ENCODE data around the gene FOXP3.

The FOXP3 gene

DNA sequence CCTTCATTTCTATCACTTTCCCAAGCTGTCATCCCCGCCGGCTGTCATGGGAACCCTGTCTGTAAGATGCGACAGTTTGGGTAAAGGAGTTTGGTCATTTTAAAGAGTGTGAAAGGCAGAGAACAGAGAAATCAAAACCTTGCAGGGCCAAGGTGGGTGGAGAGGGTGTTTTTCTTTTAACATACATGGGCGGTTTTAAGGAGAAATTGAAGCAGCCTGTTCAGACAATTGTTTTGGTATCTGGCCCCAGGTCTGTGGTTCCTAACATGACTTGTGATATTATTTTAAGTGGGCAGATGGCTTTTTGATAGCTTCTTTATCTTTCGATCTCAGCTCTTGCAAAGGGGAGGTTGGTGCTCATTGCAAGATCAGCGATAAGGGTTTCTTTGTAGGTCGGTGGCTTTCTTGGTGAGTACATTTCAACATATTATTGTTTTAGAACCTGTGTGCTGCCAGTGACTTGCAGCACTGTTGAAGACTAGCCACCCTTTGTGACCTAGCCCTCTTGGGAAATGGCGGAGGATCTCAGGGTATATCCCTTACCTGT lies 8.7 kb upstream of the FOXP3 start:
- DNase-seq: peak; percentile 5

DNA sequence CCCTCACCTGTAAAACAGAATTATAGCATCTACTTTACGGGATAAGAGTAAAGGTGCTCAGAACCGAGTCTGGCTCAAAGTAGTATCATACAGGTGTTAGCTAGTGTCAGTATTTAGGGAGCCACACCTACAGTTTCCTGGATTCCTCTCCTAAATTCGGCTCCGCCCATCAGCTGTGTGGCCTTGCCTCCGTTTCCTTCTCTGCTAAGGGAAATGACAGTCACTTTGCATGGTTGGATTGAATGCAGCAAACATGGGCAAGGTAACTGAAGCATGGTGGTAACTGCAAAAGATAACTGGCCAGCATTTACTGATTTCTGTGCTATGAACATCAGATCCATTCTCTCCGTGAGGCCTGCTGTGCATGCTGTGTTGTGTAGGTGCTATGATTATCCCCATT lies 7.9 kb upstream of the FOXP3 start:
- DNase-seq: peak; percentile 9

- DNase-seq: no peak
Observed at GRCh38 chrX:49271341-49271740, 6.8 kb upstream of the FOXP3 start.

GRCh38 chrX:49270249-49270921 lies 5.9 kb upstream of the FOXP3 start:
- DNase-seq: no peak

- no peak for DNase-seq
Observed at GRCh38 chrX:49269767-49270248, 5.3 kb upstream of the FOXP3 start, which contains the start of gene PPP1R3F. PPP1R3F (plus strand) TSS chrX:49269793; CDS start chrX:49269870, 77 bp downstream.

DNA sequence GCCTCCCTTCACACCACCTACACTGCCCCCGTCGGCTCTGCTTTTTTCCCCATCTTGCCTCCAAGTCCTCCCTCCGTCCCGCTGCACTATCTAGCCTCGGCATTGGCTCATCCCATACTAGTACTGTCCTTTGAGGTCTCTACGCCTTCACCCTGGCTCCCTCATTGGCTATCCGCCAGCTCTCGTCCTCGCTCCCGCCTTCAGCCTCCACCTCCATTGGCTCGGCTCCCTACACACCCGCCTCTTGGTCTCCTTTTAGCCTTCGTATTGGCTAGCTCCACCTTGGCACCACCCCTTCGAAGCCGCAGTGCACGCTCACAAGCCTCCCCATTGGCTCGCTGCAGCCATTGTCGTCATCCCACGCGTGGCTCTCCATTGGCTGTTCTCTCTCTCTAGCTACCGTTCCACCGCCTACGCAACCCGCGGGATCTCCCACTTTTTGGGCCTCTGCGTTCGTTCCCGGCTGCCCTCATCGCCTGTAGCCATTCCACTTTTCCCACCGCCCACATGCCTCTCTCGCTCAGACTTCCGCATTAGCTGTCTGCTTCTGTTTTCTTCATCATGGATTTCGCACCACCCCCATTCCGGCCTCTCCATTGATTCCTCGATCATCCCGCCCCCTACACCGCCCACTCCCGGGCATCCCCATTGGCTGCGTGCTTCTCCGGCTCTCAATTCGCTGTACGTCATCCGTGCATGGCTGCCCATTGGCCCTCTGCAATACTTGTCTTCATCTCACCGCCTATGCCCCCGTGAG lies 4.7 kb upstream of the FOXP3 start:
- peak; percentile 98 for DNase-seq

DNA sequence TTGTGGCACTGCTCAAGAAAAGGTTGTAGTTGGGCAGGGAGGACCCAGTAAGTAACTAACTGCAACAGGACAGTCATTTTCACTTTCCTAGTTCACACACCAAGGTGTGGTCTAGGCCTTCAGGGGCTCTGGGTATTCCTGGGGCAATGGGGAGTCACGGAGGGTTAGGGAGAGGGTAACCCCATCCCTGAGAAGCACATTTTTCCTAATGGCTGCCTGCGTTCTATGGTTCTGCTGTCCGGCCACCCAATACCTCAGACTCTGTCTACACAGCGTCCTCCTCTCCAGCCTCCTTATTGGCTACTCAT lies 4.1 kb upstream of the FOXP3 start:
- DNase-seq: no peak

GRCh38 chrX:49266523-49267445 lies 2.3 kb upstream of the FOXP3 start:
- no peak for DNase-seq

DNA sequence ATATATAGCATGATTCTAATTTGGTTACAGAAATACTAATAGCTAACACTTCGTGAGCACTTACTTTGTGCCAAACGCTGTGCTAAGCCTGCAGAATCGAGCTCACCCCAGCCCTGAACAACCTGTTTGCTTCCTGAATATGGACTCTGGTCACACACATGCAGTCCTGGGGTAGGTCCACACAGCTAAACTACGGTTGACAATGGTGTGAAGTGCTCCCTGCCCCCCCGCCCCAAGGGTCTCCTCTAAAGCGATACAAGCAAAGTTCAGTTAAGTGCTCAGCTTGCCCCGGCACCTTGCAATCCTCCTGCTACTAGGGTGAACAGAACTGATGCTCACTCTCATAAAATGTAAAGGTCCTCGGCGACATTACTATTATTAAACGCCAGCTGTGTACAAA lies 879 bp downstream of the FOXP3 start:
- DNase-seq: no peak

DNA sequence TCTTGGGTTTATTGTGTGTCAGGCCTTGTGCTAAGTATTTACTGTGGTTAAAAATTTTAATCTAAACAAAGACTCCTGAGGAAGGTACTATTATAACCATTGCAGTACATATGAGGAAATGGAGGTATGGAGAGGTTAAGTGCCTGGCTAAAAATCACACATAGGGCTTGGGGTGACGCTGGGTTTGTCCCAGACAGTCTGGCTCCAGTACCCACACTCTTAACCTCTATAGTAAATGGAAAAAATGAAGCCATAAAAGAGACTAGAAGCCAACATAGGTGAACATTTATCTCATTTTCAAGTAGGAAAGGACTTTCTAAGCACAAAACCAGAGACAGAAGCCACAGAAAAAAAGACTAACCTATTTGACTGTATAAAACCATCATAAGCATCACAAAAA lies 1.9 kb downstream of the FOXP3 start:
- DNase-seq: no peak

- DNase-seq: no peak
Observed at GRCh38 chrX:49260221-49260985, 4.1 kb downstream of the FOXP3 start.

GRCh38 chrX:49258749-49259124 lies 5.8 kb downstream of the FOXP3 start:
- no peak for DNase-seq

DNA sequence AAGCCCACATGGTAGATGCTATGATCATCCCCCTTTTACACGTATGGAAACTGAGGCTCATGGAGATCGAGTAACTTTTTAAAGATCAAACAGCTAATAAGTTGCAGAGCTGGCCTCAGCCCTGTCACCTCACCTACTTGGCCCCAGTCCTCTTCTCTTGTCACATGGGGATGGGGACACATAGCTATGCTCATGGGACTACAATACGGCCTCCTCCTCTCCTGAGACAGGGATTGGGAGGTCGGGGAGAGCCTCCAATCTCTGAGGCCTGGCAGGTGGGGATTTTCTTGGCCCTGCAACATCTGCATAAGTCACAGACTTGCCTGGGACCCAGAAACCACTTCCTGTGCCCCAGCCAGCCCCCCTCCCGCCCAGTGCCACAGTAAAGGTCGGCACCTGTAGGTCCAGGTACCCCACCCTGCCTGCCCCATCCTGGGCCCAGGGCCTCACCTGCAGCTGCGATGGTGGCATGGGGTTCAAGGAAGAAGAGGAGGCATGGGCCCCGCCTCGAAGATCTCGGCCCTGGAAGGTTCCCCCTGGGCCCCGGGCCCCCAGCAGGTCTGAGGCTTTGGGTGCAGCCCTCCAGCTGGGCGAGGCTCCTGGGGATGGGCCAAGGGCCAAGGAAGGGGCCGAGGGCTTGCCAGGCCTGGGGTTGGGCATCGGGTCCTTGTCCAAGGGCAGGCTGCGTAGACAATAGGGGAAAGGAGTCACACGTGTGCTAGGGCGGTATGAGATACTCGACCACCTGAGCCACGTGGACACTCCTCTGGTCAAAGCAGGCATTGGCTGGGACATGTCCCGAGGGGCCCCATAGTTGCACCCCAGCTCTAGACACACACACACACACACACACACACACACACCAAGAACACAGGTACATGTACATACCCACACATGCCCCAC lies 6.4 kb downstream of the FOXP3 start:
- no peak for DNase-seq

GRCh38 chrX:49257074-49257790 lies 7.3 kb downstream of the FOXP3 start:
- no peak for DNase-seq

- DNase-seq: no peak
Observed at GRCh38 chrX:49256268-49256995, 8.1 kb downstream of the FOXP3 start.

DNA sequence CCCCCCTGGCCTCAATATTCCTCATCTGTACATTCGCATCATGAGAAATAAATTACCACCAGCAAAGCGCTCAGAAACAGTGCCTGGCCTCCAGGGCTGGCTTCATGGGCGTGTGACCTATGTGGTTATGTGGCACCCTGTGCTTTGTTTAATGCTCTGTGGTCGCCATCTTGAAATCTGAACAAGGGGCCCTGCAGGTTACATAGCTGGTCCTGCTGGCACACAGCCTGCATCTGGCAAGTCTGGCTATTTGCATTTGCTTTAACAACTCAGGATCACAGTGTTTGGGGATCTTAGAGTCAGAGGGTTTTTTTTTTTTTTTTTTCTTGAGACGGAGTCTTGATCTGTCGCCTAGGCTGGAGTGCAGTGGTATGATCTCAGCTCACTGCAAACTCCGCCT lies 9.9 kb downstream of the FOXP3 start:
- no peak for DNase-seq

DNA sequence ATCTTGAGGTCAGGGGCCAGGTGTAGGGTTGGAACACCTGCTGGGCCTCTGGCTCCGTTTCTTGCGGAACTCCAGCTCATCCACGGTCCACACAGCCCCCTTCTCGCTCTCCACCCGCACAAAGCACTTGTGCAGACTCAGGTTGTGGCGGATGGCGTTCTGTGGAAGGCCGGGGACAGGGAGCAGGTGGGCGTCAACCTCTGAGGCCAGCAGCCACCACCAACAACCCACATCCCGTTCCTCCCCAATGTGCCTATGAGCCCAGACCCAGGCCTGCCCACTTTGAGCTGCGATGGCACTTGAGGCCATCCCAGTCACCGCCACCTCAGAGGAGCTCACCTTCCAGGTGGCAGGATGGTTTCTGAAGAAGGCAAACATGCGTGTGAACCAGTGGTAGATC lies 13.2 kb downstream of the FOXP3 start:
- DNase-seq: no peak

DNA sequence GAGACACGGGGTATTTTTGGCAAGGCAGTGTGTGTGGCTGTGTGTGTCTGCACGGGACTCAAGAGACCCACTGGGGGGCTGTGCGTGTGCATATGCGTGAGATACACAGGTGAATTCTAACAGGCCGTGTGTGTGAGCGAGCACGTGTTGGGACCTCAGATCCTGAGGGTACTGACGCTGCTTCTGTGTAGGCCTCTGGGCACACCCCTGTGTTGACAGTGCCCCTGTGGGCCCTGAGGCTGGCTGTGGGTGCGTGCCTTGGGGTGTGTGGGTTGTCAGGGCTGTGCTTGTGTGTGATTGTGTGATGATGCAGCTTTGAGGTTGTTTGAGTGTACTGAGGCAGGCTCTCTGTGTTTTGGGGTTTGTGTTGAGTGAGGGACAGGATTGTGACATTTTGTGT lies 13.9 kb downstream of the FOXP3 start:
- DNase-seq: no peak

GRCh38 chrX:49250066-49250465 lies 14.4 kb downstream of the FOXP3 start:
- DNase-seq: no peak

GRCh38 chrX:49249616-49250015 lies 14.9 kb downstream of the FOXP3 start:
- DNase-seq: no peak

Measured in islet precursor cell (in vitro differentiated cells).